GM21381 (cell line): ENCODE results near the gene PLCB3.

ENCODE experiments used
- ATAC-seq: cut with Tn5 transposase; IDR thresholded peaks from one replicate; pipeline ENCODE4 v1.9.1; 2021; ENCODE audit warnings: mild to moderate bottlenecking, moderate library complexity; ENCODE audit not compliant: unreplicated experiment

PLCB3 gene

GRCh38 chr11:64220798-64221197 lies 30.5 kb upstream of the PLCB3 start:
- ATAC-seq = no peak

GRCh38 chr11:64222651-64223000 lies 28.7 kb upstream of the PLCB3 start:
- no peak for ATAC-seq

GRCh38 chr11:64223001-64223651 lies 28.2 kb upstream of the PLCB3 start:
- ATAC-seq = no peak

- no peak for ATAC-seq
Observed at GRCh38 chr11:64224151-64224890, 27.0 kb upstream of the PLCB3 start.

GRCh38 chr11:64224891-64225607 lies 26.3 kb upstream of the PLCB3 start:
- no peak for ATAC-seq

GRCh38 chr11:64225608-64226506 lies 25.5 kb upstream of the PLCB3 start, which contains the start of the genes NUDT22 and TRPT1:
Gene NUDT22 (plus strand): TSS chr11:64226274. CDS start chr11:64226653, 379 bp downstream.
Gene TRPT1 (minus strand): TSS chr11:64226186. CDS start chr11:64225860, 326 bp downstream.
- ATAC-seq = peak; percentile 54

GRCh38 chr11:64226507-64227051 lies 24.8 kb upstream of the PLCB3 start:
- ATAC-seq = peak; percentile 24

- no peak for ATAC-seq
Observed at GRCh38 chr11:64227405-64227956, 23.8 kb upstream of the PLCB3 start.

GRCh38 chr11:64229090-64229743 lies 22.1 kb upstream of the PLCB3 start:
- no peak for ATAC-seq

- ATAC-seq = no peak
Observed at GRCh38 chr11:64229744-64230170, 21.6 kb upstream of the PLCB3 start.

GRCh38 chr11:64230171-64230984 lies 21.0 kb upstream of the PLCB3 start, which contains the start of gene DNAJC4:
Gene DNAJC4 (plus strand): TSS chr11:64230548. CDS start chr11:64230855, 307 bp downstream.
- ATAC-seq = peak; percentile 46

- ATAC-seq = no peak
Observed at GRCh38 chr11:64230985-64231365, 20.4 kb upstream of the PLCB3 start.

- no peak for ATAC-seq
Observed at GRCh38 chr11:64231546-64231945, 19.8 kb upstream of the PLCB3 start.

- no peak for ATAC-seq
Observed at GRCh38 chr11:64232182-64232966, 19.0 kb upstream of the PLCB3 start.

- no peak for ATAC-seq
Observed at GRCh38 chr11:64232967-64233315, 18.4 kb upstream of the PLCB3 start.

- ATAC-seq = peak; percentile 41
Observed at GRCh38 chr11:64233913-64234586, 17.3 kb upstream of the PLCB3 start, which contains the start of gene VEGFB. Gene VEGFB (plus strand): TSS chr11:64234584. CDS start chr11:64234834, 250 bp downstream.

- peak; percentile 20 for ATAC-seq
Observed at GRCh38 chr11:64234647-64235379, 16.5 kb upstream of the PLCB3 start.
